DMS 273 treated with DMSO at 0.1 percent for 48 hours (cell line): Measurements from ENCODE around the gene PCDHA10.

Experiments
- DNase-seq: peaks from one replicate; lab custom pipeline; 2025; lab: John Stamatoyannopoulos, UW

PCDHA10 gene

DNA sequence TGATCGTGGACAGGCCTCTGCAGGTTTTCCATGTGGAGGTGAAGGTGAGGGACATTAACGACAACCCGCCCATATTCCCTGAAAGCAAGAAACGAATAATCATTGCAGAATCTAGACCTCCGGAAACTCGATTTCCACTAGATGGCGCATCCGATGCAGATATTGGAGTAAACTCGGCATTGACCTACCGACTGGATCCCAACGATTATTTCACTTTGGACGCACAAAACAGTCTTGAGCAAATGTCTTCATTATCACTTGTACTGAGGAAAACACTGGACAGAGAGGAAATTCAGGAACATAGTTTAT, 26.8 kb downstream of the PCDHA10 start:
- no peak for DNase-seq

DNA sequence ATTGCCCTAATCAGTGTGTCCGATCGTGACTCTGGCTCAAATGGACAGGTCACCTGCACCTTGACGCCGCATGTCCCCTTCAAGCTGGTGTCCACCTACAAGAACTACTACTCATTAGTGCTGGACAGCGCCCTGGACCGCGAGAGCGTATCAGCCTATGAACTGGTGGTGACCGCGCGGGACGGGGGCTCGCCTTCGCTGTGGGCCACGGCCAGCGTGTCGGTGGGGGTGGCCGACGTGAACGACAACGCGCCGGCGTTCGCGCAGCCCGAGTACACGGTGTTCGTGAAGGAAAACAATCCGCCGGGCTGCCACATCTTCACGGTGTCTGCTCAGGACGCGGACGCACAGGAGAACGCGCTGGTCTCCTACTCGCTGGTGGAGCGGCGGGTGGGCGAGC, 27.7 kb downstream of the PCDHA10 start:
- DNase-seq, result no peak

- DNase-seq, result no peak
Observed at GRCh38 chr5:140883927-140884697, 28.4 kb downstream of the PCDHA10 start.

GRCh38 chr5:140916325-140916724, 60.6 kb downstream of the PCDHA10 start:
- no peak for DNase-seq
